ENCODE results near the gene HORMAD2. TPM values are rescaled to one million over a fixed set of nuclear protein-coding genes. Genes with fewer than 3 reads are reported as not detected.

HORMAD2 gene
- total RNA-seq, 1 experiment from 2014 or later: not detected

DNA sequence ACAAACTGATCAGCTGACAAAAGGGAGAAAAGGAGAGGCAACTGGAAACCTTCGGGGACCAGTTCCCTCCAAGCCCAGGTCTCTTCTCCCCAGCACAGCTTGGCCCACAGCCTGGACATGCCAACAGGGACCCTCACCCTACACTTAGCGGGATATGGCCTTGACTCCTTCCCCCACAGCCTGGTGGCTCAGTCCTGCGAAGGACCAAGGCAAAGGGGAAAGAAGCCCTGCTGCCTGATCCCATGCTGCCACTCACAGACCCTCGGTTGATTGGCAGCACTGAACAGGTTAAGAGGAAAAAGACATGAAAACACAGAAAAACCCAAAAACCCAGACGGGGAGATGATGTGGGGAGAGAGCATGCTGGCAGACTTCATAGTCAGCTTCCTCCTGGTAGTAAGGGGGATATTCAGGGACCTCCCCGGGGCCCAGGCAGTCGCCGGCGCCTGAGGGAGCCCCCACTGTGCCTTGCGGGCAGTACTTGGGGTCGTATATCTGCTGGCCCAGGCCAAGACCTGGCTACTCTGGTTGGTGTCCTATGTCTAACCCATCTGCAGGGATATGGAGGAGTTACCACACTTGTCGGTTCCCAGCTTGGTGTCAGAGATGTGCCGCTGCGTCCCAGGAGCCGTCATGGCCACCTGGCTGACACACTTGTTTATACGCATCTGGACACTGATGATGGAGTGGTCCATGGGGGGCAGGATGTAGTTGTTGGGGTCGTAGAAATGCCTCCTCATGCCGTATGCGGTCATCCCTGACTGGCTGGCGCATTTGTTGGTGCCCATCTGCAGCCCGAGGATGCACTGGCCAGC is 34.2 kb upstream of the HORMAD2 start (continued):
- TF ChIP-seq, protein P1, sequence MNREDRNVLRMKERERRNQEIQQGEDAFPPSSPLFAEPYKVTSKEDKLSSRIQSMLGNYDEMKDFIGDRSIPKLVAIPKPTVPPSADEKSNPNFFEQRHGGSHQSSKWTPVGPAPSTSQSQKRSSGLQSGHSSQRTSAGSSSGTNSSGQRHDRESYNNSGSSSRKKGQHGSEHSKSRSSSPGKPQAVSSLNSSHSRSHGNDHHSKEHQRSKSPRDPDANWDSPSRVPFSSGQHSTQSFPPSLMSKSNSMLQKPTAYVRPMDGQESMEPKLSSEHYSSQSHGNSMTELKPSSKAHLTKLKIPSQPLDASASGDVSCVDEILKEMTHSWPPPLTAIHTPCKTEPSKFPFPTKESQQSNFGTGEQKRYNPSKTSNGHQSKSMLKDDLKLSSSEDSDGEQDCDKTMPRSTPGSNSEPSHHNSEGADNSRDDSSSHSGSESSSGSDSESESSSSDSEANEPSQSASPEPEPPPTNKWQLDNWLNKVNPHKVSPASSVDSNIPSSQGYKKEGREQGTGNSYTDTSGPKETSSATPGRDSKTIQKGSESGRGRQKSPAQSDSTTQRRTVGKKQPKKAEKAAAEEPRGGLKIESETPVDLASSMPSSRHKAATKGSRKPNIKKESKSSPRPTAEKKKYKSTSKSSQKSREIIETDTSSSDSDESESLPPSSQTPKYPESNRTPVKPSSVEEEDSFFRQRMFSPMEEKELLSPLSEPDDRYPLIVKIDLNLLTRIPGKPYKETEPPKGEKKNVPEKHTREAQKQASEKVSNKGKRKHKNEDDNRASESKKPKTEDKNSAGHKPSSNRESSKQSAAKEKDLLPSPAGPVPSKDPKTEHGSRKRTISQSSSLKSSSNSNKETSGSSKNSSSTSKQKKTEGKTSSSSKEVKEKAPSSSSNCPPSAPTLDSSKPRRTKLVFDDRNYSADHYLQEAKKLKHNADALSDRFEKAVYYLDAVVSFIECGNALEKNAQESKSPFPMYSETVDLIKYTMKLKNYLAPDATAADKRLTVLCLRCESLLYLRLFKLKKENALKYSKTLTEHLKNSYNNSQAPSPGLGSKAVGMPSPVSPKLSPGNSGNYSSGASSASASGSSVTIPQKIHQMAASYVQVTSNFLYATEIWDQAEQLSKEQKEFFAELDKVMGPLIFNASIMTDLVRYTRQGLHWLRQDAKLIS (CRISPR knock-in tag; IDR thresholded peaks at IDR 0.05; ENCODE audit: borderline replicate concordance): no peak

DNA sequence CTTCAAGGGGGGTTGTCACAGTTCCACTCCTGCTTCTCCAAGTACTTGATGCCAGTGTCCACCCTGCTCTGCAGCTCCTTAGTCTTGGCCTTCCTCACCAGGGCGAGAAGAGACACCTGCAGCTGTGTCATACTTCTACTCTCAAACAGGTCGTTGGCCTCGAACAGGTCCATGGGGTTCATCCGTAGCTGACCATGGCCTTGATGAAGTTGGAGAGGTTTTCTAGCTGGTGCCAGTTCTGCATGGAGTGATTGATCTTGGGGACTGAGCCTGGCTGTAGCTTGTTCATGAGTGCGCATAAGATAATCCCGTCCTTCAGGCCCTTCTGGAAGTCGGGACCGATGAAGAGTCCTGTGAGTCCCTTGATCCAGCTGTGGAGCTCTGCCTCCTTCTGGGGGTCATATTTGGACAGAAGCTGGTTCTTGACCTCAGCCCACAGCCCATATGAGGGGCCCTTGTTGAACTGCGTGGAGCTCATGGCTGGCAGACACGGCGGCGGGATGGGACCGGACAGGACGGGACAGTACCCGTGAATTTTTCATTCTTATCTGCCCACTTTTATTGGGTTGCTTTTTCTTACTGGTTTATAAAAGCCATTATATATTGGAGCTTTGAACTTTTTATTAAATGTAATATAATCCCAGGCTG is 33.4 kb upstream of the HORMAD2 start:
- CTCF ChIA-PET: interaction anchor here (0.6 to 1.5 kb wide), 5 partner anchors 38 to 357 kb away, joined by 3 to 7 read pairs (median 3); no protein-coding TSS in a partner anchor
- no peaks in the 10 kb centered on the region for H3K27me3 Mint-ChIP-seq (ENCODE audit: low read depth)
- no peak overlapping the region for H3K27ac Mint-ChIP-seq
- POLR2A ChIA-PET: no interaction called here
- no peaks in the 10 kb centered on the region for H3K4me1 Mint-ChIP-seq
- no peak for DNase-seq (ENCODE audit: low spot score)
- peaks cover 3% of the 10 kb centered on the region; the same call in 1 of the 2 replicates for H3K9me3 Mint-ChIP-seq
- H3K36me3 Mint-ChIP-seq: peaks cover 3% of the 10 kb centered on the region; the same call in 1 of the 2 replicates
- H3K4me3 Mint-ChIP-seq: no peak overlapping the region
- ATAC-seq: no peak
- no peak for TF ChIP-seq TEAD1 (CRISPR knock-in tag; IDR thresholded peaks at IDR 0.05)
- TF ChIP-seq FOXK1 (CRISPR knock-in tag; IDR thresholded peaks at IDR 0.05): no peak
- TF ChIP-seq RELA (CRISPR knock-in tag; IDR thresholded peaks at IDR 0.05; ENCODE audit: borderline replicate concordance): no peak
- TF ChIP-seq, protein P2, sequence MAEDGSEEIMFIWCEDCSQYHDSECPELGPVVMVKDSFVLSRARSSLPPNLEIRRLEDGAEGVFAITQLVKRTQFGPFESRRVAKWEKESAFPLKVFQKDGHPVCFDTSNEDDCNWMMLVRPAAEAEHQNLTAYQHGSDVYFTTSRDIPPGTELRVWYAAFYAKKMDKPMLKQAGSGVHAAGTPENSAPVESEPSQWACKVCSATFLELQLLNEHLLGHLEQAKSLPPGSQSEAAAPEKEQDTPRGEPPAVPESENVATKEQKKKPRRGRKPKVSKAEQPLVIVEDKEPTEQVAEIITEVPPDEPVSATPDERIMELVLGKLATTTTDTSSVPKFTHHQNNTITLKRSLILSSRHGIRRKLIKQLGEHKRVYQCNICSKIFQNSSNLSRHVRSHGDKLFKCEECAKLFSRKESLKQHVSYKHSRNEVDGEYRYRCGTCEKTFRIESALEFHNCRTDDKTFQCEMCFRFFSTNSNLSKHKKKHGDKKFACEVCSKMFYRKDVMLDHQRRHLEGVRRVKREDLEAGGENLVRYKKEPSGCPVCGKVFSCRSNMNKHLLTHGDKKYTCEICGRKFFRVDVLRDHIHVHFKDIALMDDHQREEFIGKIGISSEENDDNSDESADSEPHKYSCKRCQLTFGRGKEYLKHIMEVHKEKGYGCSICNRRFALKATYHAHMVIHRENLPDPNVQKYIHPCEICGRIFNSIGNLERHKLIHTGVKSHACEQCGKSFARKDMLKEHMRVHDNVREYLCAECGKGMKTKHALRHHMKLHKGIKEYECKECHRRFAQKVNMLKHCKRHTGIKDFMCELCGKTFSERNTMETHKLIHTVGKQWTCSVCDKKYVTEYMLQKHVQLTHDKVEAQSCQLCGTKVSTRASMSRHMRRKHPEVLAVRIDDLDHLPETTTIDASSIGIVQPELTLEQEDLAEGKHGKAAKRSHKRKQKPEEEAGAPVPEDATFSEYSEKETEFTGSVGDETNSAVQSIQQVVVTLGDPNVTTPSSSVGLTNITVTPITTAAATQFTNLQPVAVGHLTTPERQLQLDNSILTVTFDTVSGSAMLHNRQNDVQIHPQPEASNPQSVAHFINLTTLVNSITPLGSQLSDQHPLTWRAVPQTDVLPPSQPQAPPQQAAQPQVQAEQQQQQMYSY (CRISPR knock-in tag; IDR thresholded peaks at IDR 0.05): no peak
- no peak for TF ChIP-seq MXD4 (CRISPR knock-in tag; IDR thresholded peaks at IDR 0.05; ENCODE audit: borderline replicate concordance)
- TF ChIP-seq, protein P3, sequence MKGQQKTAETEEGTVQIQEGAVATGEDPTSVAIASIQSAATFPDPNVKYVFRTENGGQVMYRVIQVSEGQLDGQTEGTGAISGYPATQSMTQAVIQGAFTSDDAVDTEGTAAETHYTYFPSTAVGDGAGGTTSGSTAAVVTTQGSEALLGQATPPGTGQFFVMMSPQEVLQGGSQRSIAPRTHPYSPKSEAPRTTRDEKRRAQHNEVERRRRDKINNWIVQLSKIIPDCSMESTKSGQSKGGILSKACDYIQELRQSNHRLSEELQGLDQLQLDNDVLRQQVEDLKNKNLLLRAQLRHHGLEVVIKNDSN (CRISPR knock-in tag; IDR thresholded peaks at IDR 0.05): no peak
- no peak for TF ChIP-seq HMGA2 (CRISPR knock-in tag; IDR thresholded peaks at IDR 0.05)
- no peak for TF ChIP-seq ESRRA (CRISPR knock-in tag; IDR thresholded peaks at IDR 0.05; ENCODE audit: borderline replicate concordance)
- no peak for TF ChIP-seq FOXJ3 (CRISPR knock-in tag; IDR thresholded peaks at IDR 0.05; ENCODE audit: borderline replicate concordance)
- TF ChIP-seq, protein P4, sequence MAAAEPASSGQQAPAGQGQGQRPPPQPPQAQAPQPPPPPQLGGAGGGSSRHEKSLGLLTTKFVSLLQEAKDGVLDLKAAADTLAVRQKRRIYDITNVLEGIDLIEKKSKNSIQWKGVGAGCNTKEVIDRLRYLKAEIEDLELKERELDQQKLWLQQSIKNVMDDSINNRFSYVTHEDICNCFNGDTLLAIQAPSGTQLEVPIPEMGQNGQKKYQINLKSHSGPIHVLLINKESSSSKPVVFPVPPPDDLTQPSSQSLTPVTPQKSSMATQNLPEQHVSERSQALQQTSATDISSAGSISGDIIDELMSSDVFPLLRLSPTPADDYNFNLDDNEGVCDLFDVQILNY (CRISPR knock-in tag; IDR thresholded peaks at IDR 0.05): no peak
- TF ChIP-seq, protein P5, sequence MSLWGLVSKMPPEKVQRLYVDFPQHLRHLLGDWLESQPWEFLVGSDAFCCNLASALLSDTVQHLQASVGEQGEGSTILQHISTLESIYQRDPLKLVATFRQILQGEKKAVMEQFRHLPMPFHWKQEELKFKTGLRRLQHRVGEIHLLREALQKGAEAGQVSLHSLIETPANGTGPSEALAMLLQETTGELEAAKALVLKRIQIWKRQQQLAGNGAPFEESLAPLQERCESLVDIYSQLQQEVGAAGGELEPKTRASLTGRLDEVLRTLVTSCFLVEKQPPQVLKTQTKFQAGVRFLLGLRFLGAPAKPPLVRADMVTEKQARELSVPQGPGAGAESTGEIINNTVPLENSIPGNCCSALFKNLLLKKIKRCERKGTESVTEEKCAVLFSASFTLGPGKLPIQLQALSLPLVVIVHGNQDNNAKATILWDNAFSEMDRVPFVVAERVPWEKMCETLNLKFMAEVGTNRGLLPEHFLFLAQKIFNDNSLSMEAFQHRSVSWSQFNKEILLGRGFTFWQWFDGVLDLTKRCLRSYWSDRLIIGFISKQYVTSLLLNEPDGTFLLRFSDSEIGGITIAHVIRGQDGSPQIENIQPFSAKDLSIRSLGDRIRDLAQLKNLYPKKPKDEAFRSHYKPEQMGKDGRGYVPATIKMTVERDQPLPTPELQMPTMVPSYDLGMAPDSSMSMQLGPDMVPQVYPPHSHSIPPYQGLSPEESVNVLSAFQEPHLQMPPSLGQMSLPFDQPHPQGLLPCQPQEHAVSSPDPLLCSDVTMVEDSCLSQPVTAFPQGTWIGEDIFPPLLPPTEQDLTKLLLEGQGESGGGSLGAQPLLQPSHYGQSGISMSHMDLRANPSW (CRISPR knock-in tag; conservative IDR thresholded peaks at IDR 0.05; ENCODE audit: low read depth): no peak
- TF ChIP-seq, protein P6, sequence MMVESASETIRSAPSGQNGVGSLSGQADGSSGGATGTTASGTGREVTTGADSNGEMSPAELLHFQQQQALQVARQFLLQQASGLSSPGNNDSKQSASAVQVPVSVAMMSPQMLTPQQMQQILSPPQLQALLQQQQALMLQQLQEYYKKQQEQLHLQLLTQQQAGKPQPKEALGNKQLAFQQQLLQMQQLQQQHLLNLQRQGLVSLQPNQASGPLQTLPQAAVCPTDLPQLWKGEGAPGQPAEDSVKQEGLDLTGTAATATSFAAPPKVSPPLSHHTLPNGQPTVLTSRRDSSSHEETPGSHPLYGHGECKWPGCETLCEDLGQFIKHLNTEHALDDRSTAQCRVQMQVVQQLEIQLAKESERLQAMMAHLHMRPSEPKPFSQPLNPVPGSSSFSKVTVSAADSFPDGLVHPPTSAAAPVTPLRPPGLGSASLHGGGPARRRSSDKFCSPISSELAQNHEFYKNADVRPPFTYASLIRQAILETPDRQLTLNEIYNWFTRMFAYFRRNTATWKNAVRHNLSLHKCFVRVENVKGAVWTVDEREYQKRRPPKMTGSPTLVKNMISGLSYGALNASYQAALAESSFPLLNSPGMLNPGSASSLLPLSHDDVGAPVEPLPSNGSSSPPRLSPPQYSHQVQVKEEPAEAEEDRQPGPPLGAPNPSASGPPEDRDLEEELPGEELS (CRISPR knock-in tag; IDR thresholded peaks at IDR 0.05): no peak
- TF ChIP-seq, protein P7, sequence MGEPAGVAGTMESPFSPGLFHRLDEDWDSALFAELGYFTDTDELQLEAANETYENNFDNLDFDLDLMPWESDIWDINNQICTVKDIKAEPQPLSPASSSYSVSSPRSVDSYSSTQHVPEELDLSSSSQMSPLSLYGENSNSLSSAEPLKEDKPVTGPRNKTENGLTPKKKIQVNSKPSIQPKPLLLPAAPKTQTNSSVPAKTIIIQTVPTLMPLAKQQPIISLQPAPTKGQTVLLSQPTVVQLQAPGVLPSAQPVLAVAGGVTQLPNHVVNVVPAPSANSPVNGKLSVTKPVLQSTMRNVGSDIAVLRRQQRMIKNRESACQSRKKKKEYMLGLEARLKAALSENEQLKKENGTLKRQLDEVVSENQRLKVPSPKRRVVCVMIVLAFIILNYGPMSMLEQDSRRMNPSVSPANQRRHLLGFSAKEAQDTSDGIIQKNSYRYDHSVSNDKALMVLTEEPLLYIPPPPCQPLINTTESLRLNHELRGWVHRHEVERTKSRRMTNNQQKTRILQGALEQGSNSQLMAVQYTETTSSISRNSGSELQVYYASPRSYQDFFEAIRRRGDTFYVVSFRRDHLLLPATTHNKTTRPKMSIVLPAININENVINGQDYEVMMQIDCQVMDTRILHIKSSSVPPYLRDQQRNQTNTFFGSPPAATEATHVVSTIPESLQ (CRISPR knock-in tag; IDR thresholded peaks at IDR 0.05): no peak
- TF ChIP-seq, protein P8, sequence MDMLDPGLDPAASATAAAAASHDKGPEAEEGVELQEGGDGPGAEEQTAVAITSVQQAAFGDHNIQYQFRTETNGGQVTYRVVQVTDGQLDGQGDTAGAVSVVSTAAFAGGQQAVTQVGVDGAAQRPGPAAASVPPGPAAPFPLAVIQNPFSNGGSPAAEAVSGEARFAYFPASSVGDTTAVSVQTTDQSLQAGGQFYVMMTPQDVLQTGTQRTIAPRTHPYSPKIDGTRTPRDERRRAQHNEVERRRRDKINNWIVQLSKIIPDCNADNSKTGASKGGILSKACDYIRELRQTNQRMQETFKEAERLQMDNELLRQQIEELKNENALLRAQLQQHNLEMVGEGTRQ (CRISPR knock-in tag; IDR thresholded peaks at IDR 0.05): no peak
- TF ChIP-seq JUN (CRISPR knock-in tag; IDR thresholded peaks at IDR 0.05): no peak
